ENCODE data around the gene CDK5.

GRCh38 chr7:151010307-151011096 lies 47.2 kb downstream of the CDK5 start:
- TF ChIP-seq POLR2AphosphoS5 (IDR thresholded peaks at IDR 0.05; ENCODE audit: borderline replicate concordance, low read depth, low read length) (no peak), EZH2 (IDR thresholded peaks at IDR 0.05) (no peak), FOXP2 (optimal IDR thresholded peaks at IDR 0.05; ENCODE audit: control extremely low read depth, extremely low read length, insufficient read depth) (no peak)

All from SK-N-MC (cell line).